GM20000 (cell line): Measurements from ENCODE around the gene ORM1.
"Not testable (repeated sequence)": the region's sequence is repeated elsewhere in the genome, so short reads cannot be mapped to it uniquely, and the experiment has no call there.

ENCODE experiments used
- DNase-seq: peaks from one replicate; pipeline ENCODE4 v3.0.0; 2012; ENCODE audit warnings: low spot score
- TF ChIP-seq, protein P1 (sequence below): IDR thresholded peaks from 2 replicates; pipeline ENCODE4 v1.5.1; 2012; ENCODE audit warnings: mild to moderate bottlenecking, control low read depth; ENCODE audit errors: extremely low read depth, missing control alignments

ORM1 gene

DNA sequence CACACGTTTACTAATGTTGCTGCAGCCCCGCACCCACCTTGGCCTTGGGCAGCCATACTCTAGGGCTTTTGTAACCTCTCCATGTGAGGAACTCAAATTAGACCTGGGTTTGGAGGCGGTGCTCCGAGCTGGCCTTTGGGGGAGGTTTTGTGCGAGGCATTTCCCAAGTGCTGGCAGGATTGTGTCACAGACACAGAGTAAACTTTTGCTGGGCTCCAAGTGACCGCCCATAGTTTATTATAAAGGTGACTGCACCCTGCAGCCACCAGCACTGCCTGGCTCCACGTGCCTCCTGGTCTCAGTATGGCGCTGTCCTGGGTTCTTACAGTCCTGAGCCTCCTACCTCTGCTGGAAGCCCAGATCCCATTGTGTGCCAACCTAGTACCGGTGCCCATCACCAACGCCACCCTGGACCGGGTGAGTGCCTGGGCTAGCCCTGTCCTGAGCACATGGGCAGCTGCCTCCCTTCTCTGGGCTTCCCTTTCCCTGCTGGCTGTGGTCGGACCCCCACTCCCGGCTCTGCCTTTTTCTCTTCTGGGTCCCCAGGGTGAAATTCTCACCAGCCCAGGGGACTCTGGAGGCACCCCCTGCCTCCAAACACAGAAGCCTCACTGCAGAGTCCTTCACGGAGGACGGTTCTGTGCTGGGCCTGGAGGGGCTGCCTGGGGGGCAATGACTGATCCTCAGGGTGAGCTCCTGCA is at the start of gene ORM1:
Gene ORM1 (plus strand): TSS at position 268 of the 701 bp plus-strand sequence. CDS start 36 bp downstream, at position 304.
- not testable (repeated sequence) for DNase-seq

DNA sequence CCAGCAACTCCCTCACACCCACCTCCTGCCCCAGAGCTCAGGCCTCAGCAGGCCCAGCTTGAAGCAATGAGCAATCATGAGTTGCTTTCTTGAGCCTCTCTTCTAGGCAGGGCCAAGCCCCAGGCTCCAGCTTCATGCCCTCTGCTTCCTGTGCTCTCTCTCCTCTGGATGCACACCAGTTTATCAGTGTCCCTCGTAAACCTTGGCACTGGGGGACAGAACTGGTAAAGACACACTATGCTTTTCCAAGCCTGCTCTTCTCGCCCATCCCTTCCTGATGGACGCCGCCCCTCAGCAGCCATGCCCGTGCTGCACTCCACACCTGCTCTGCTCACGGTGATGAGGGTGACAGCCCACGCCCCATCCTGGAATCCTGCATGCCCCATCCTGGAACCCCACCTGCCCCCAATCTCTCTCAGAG is 49.4 kb upstream of the ORM1 start:
- TF ChIP-seq, protein P1, sequence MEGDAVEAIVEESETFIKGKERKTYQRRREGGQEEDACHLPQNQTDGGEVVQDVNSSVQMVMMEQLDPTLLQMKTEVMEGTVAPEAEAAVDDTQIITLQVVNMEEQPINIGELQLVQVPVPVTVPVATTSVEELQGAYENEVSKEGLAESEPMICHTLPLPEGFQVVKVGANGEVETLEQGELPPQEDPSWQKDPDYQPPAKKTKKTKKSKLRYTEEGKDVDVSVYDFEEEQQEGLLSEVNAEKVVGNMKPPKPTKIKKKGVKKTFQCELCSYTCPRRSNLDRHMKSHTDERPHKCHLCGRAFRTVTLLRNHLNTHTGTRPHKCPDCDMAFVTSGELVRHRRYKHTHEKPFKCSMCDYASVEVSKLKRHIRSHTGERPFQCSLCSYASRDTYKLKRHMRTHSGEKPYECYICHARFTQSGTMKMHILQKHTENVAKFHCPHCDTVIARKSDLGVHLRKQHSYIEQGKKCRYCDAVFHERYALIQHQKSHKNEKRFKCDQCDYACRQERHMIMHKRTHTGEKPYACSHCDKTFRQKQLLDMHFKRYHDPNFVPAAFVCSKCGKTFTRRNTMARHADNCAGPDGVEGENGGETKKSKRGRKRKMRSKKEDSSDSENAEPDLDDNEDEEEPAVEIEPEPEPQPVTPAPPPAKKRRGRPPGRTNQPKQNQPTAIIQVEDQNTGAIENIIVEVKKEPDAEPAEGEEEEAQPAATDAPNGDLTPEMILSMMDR = no peak
- DNase-seq = no peak

DNA sequence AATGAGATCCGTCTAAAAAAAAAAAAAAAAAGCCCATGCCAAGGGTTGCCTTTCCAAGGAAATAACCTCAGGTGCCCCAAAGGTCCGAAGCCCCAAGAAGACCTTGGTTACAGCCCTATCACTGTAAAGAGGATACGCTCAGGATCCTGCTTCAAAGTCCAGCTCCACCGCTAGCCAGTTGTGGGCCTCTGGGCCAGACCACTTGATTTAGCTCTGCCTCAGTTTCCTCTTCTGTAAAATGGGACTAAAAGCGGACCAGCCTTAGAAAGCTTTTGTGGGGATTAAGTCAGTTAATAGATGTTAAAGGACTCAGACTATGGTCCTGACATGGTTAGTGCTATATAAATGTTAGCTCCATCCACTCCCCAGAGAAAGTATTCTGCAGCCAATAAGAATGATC is 48.7 kb upstream of the ORM1 start:
- DNase-seq = no peak
- TF ChIP-seq, protein P1 = no peak

DNA sequence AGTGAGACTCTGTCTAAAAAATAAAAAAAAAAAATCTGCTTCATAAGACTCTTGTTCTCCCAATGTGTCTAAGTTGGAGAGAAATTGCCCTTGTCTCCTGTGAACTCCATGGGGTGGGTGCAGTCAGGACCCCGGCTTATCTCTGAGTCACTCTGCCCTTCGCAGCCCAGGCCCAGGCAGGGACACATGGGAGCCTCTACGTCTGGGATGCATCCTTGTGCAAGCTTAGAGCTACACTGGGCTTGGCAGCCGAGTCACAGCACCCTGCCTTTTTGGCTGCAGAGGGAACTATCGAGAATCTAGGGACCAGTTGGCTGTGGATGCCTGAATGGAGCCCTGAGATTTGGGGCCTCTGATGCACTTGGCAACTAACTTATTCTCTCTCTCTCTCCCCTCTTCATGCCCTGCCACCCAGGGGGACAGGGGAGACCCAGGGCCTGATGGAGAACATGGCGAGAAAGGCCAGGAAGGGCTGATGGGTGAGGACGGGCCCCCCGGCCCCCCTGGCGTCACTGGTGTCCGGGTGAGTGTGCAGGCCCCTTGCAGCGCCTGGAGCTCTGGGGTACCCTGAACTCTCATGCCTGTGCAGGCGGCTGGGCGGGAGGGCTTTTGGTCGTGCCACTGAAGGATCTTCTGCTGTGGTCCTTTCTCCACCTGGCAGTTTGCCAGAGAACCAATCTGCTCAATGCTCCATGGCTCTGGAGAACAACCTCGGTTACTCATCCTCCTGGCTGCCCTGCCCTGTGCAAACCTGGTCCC is 47.5 kb upstream of the ORM1 start:
- TF ChIP-seq, protein P1 = no peak
- no peak for DNase-seq

DNA sequence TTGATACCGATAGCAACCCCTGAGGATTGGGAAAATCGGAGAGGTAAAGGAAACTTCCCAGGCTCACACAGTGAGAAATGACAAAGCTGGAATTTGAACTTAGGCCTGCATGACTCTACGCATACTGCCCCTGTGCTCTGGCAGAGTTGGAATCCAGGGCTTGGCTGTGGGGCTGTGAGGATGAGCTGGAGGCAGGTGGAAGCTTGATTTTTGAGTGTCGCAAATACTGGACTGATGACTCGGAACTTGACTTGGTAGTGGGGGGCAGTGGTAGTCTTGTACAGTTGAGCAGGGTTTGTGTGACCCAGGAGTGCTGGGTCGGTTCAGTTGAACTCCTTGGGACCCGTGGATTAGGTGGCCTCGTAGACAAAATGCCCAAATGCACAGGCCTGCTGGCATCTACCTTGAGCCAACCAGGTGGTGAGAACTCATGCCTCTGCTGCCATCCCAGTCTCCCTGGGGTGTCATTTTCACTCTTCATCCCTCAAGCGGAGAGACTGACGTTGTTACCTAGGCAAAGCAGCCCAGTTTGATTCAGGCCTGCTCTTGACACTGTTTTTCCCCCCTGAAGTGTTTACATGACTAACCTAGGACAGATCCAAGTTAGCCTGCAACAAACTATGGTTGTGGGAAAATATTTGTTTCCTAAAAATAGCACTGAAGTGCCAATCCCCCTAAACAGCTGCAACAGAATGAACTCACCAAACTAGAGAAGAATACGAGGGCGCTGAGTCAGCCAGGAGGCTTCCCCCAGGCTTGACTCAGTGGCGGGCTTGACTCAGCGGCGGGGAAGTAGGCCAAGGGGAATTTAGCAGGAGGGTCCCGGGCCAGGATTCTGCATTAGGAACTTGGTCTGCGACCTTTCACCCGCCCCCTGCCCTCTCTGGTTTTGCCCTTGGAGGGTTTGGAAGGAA is 45.7 kb upstream of the ORM1 start:
- DNase-seq = no peak
- TF ChIP-seq, protein P1 = no peak

DNA sequence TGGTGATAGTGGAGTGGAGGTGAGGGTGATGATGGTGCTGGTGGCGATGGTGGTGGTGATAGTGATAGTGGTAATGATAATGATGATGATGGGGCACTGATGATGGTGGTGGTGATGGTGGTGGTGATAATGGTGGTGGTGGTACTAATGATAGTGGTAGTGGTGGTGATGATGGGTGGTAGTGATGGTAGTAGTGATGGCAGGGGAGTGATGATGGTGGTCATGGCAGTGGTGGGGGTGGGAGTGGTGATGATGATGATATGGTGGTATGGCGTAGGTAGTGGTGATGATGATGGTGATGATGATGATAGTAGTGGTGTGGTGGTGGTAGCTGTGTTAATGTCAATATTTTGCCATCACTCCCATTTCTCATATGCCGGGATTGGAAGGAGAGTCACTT is 44.5 kb upstream of the ORM1 start:
- TF ChIP-seq, protein P1 = no peak
- DNase-seq = no peak

DNA sequence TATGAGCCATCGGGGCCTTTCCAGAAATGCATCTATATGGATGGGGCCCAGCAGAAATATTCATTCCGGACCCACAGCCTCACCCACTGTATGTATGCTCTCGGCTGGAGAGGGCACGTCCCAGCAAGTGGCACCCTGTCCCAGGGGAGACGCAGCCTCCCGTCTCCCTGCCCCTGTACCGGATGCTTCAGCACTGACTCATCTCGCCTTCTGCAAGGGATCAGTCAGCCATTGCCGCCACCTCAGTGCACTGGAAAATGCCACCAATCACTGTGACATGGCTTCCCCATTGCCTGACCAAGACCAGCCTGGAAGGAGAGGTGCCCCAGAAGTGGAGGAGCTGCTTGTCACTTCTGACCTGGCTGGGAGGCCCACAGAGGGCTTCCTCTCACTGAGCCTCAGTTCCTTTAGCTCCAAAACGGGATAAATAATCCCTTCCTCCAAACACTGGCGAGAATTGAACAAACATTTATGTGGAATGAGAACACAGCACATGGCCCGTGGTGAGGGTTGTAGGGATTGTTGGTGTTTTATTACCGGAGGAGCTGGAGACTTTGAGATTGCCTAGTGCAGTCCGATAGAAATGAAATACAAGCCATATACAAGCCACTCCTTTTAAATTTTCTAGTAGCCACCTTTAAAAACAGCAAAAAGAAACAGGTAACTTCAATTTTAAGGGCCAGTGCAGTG is 43.9 kb upstream of the ORM1 start:
- TF ChIP-seq, protein P1 = no peak
- DNase-seq = no peak
